Right lung (tissue), 5 donors: ENCODE data around the gene CDK16. TPM values are rescaled to one million over a fixed set of nuclear protein-coding genes. Genes with fewer than 3 reads are reported as not detected.

ENCODE experiments used
- DNase-seq, 2 donors: peaks; one replicate each; pipeline ENCODE4 v3.0.0-alpha.2; 2013
- polyA plus RNA-seq, 5 donors: library from polyadenylated mRNA; unstranded; fragments of 120-200 nt; gene quantifications; one replicate each; pipeline versions ENCODE4 v1.2.1 to v1.2.3, GENCODE V29; 2013; ENCODE audit warnings: inconsistent platforms in 1 of 5, low replicate concordance in 1 of 5; ENCODE audit not compliant: insufficient read length in 5 of 5, insufficient read depth in 1 of 5

CDK16 gene
- polyA plus RNA-seq, 5 donors, result 85.4 to 119 (median 94.3) TPM

GRCh38 chrX:47182106-47182700, 36.3 kb upstream of the CDK16 start:
- no peak for DNase-seq

DNA sequence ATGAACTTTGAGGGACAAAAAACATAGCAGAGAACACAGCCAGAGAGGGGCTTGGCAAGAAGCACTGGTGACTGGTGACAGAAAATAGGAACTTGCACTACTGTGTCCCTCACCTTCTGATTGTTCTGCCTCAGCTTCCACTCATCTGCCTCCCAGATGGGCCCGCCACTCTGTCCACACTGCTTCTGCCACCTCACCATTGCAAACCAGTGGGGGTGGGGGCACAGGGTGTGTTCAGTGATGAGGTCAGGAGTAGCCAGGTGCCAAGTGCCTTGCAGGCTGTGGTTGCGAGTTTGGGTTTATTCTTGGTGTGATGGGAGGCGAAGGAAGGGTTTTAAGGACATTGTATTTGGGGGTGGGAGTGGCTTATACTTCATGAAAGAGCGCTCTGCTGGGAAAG, 34.0 kb upstream of the CDK16 start:
- DNase-seq, result no peak

DNA sequence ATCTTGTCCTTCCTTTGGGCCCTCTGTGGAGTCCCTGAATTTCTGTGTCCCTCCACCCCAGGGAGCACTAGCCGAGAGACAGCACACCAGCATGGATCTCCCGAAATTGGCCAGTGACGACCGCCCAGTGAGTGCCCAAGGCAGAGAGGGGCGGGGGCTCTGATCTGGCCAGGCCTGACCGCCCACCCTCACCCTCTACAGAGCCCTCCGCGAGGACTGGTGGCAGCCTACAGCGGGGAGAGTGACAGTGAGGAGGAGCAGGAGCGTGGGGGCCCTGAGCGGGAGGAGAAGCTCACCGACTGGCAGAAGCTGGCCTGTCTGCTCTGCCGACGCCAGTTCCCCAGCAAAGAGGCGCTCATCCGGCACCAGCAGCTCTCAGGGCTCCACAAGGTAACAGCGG, 33.2 kb upstream of the CDK16 start:
- no peak for DNase-seq

DNA sequence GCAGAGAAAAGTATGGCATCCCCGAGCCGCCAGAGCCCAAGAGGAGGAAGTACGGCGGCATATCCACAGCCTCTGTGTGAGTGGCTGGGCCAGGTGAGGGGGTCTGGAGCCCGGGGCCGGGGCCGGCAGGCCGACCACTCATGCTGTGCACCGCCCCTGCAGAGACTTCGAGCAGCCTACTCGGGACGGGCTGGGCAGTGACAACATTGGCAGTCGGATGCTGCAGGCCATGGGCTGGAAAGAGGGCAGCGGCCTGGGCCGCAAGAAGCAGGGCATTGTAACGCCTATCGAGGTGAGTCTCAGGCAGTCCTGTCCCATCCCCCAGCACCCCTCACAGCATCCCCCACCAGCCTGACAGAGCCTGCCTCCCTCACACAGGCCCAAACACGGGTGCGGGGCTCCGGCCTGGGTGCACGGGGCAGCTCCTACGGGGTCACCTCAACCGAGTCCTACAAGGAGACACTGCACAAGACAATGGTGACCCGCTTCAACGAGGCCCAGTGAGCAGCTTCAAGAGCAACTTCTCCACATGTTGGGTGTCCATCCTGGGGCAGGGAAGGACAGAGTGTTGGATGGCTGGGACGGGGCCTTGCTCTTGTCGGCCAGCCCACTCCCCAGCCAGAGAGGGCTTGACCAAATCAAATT, 32.3 kb upstream of the CDK16 start:
- DNase-seq, result no peak

DNA sequence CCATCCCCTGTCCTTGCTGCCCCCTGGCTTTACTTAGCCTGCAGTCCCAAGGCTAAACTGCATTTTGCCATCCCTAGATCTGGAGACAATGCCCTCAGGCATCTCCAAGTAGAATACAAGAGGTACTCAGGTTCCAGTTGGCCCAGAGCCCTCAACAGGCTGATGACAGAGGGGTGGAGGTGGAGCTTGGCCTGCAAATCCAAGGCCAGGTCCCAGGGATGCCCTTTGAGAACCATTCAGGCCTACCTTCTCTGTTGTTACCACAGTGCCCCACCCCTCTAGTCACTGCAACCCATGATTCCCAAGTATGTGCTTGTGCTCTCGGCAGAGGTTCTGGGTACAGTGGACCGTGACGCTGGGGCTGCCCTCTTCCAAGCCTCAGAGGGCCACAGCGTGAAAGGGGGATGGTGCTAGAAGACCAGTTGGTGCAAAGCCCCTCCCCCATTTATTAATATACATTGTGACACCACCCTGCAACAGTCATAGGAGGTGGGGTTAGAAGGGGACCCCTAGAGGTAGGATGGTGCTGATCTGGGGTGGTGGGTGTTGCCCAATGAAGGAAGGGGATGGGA, 31.3 kb upstream of the CDK16 start:
- no peak for DNase-seq

- DNase-seq, result no peak
Measured at GRCh38 chrX:47189906-47190305, 28.6 kb upstream of the CDK16 start.

DNA sequence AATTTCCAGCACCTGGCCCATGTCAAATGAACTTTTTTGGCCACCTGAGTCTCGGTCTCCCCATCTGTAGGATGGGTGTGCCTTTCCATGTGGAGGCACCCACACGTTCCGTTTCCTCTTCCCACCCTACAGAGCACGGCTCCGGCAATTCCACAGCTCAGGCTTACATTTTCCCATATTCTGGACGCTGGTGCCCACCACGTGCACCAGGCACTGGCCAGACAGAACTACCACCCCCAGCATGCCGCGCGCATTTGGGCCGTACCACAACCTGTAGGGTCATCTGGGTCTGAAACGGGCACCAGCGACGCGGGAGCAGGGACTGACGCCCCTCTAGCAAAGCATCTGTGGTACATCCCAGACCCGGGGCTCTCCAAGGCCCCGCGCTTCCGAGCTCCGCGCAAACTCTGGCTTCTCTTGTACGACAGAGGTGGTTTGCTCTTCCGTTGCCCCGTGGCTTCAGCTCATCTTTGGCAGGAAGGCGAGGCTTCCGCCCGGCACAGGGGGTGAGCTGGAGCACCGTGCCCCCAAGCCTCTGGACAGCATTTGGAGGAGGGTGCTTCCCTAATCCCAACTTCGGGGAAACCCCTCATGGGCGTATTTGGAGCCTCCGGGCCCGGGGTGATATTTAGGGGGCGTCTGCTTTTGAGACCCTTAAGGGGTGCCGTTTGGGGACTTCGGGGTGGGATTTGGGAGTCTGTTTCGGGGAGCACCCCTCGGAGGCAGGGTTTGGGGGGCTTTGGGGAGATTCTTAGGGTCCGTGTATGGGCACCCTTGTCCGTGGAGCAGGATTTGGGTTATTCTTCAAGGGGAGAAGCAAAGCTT, 27.8 kb upstream of the CDK16 start:
- DNase-seq, result peak; percentile 78 to 84

GRCh38 chrX:47191331-47191730, 27.1 kb upstream of the CDK16 start:
- DNase-seq, result no peak

GRCh38 chrX:47191806-47192401, 26.6 kb upstream of the CDK16 start:
- no peak for DNase-seq

- peak; percentile 94 to 96 for DNase-seq
Measured at GRCh38 chrX:47193475-47194193, 24.8 kb upstream of the CDK16 start, which contains the start of gene UBA1. UBA1 (plus strand) TSS chrX:47193829; CDS start chrX:47198803, 4,974 bp downstream.

GRCh38 chrX:47194194-47194787, 24.2 kb upstream of the CDK16 start:
- DNase-seq, result peak in 1 of 2 donors; percentile 51

GRCh38 chrX:47196098-47196497, 22.4 kb upstream of the CDK16 start:
- no peak for DNase-seq

DNA sequence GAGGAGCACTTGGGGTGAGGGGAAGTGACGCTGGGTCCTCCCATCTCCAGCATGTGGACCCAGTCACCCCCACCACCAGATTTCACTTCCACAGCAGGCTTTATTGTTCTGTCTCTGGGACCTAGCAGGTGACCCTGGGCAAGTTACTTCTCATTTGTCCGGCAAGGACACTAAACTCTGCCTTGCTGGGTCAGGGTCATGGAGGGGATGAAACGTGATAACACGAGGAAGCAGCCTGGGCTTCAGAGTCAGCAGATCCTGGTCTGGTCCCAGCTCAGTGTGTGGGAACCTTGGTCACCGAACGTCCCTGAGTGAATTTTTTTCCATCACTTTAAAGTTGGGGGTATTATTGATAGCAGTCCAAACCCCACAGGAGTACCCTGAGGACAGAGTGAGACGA, 21.0 kb upstream of the CDK16 start:
- DNase-seq, result no peak

DNA sequence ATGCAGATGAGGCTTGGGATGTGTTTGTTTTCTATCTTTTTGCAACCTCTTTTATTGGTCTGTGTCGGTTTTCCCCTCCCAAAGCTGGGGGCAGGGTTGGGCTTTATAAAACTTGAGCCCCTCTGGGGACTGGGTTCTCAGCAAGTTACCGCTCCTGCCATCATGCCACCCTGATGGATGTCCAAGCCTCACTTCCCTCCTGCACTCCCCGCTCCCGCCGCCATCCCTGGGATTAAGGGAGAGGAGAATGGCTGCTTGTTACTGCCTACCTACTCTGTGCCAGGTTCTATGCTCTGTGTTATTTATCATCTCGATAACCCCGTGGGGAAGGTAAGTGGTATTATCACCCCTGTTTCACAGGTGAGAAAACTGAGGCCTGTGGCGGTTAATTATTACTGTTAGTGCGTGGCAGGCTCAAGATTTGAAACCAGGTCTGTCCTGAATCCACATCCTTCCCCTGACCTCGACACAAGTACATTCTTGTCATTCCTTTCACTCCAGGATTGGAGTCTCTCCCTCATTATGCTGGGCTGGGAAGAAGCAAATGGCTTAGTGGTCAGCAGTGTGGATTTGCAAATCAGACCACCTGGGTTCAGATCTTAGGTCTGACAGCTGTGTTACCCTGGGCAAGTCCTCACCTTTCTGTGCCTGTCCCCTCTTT, 20.3 kb upstream of the CDK16 start:
- no peak for DNase-seq

DNA sequence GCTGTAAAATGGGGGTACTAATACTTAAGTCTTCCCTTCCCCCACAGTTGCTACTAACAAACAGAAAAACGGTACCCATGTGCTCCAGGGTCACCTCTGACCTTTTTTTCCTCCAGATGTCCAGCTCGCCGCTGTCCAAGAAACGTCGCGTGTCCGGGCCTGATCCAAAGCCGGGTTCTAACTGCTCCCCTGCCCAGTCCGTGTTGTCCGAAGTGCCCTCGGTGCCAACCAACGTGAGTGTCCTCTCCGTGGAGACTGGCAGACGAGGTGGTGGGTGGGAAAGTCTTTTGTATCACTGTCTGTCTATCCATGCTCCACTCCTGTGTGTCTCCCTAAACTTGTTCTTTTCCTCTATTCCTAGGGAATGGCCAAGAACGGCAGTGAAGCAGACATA, 19.8 kb upstream of the CDK16 start:
- DNase-seq, result no peak

DNA sequence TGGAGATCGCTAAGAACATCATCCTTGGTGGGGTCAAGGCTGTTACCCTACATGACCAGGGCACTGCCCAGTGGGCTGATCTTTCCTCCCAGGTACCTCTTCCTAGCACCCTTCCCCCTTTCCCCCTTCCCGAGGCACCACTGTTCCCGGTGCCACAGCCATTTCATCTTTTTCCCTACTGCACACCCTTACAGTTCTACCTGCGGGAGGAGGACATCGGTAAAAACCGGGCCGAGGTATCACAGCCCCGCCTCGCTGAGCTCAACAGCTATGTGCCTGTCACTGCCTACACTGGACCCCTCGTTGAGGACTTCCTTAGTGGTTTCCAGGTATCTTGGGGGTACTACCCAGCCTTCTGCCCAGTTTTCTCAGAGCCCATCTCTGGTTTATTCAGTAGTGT, 19.2 kb upstream of the CDK16 start:
- DNase-seq, result no peak

DNA sequence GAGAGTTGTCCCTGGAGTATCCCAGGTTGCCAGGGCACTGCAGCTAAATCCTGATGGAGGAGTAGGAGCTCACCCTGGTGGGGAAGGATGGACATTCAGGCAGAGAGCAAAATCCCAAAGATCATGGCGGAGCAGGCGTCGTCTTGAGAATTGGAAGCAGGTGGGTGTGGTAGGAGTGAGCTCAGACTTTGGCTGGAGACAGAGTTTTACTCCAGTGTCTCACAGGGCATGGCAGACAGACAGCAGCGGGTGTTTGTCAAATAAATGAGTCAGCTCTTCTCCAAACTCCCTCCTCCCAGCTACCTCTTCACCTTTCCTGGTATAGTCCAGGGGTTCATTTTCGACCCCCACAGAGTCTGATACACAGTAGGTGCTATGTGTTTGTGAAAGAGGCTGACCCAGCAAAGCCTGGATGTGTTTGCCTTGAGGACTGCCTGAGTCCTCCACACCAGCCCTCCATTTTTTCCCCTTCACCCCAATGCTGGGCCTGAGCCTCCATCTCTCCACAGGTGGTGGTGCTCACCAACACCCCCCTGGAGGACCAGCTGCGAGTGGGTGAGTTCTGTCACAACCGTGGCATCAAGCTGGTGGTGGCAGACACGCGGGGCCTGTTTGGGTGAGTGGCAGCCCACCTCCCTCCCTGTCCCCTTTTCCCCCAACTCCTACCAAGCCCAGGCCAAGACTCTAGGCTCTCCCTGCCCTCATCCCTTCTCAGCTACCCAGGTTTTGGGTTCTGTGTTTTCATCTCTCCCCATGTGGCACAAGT, 17.9 kb upstream of the CDK16 start:
- no peak for DNase-seq

DNA sequence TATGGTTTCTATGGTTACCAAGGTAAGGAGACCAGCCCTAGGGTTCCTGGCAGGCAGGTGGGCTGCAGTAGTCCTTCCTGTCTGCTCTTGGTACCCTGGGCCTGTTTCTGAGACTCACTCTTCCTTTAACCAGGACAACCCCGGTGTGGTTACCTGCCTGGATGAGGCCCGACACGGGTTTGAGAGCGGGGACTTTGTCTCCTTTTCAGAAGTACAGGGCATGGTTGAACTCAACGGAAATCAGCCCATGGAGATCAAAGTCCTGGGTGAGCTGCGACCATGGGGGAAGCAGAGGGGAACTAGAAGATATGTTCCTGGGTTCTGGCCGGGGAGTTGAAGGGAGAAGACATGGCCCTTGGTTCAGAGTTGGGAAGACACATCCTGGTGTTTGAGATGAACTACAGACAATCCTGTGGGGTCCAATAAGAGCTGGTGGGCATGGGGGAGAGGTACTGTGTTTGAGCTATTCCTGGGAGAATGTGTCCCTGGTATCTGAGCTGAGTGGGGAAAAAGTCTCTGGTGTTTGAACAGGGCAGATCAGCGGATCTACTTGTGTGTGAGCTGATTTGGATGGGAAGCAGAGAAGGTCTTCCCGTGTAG, 17.0 kb upstream of the CDK16 start:
- no peak for DNase-seq

DNA sequence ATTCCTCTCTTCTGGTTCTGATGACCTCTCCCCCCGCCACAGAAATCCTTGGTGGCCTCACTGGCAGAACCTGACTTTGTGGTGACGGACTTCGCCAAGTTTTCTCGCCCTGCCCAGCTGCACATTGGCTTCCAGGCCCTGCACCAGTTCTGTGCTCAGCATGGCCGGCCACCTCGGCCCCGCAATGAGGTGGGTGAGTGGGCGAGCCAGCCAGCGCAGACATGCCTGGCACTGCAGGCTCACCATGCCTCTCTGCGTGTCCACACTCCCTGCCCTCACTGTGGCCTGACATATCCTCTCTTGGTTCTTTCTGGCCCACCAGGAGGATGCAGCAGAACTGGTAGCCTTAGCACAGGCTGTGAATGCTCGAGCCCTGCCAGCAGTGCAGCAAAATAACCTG, 16.2 kb upstream of the CDK16 start:
- no peak for DNase-seq
